HEK293 (cell line): ENCODE measurements around the gene IRX6.

Experiments
- CTCF ChIA-PET: fragments of 350-600 bp; formaldehyde crosslinking; extraction: SDS; loops from one replicate; lab custom pipeline; 2021; ENCODE audit warnings: antibody characterized with exemption; lab: Yijun Ruan, JAX
- POLR2A ChIA-PET: fragments of 300-600 bp; formaldehyde crosslinking; extraction: SDS; loops from one replicate; lab custom pipeline; 2020; ENCODE audit warnings: antibody characterized with exemption, inconsistent platforms; lab: Yijun Ruan, JAX
- H3K27ac ChIP-seq: fragments of 200-500 bp; sonication (Bioruptor generic); 2 replicates; pipeline ENCODE4 v1.5.1; 2014; ENCODE audit warnings: low read depth, low read length, control low read depth, inconsistent platforms; ENCODE audit errors: extremely low read depth
- H3K36me3 ChIP-seq, 2 experiments: fragments of 200-500 bp in 1 of 2; sonication (Bioruptor generic) in 1 of 2; 1 replicate in 1 of 2; 2 replicates in 1 of 2; pipeline ENCODE4 v1.5.1; 2014 to 2017; ENCODE audit warnings: inconsistent platforms in 2 of 2, low read length in 2 of 2; ENCODE audit not compliant: control insufficient read depth in 2 of 2, insufficient read depth in 1 of 2
- H3K4me1 ChIP-seq: fragments of 200-500 bp; sonication (Bioruptor generic); 2 replicates; pipeline ENCODE4 v1.5.1; 2014; ENCODE audit warnings: mild to moderate bottlenecking, low read length, inconsistent platforms; ENCODE audit not compliant: control insufficient read depth, insufficient read depth
- H3K4me3 ChIP-seq: 2 replicates; pipeline ENCODE4 v1.5.1; 2011; ENCODE audit warnings: low read depth, mild to moderate bottlenecking, control low read depth, low read length, moderate library complexity
- H3K9me3 ChIP-seq: fragments of 200-500 bp; sonication (Bioruptor generic); 2 replicates; pipeline ENCODE4 v1.5.1; 2014; ENCODE audit warnings: low read depth, low read length, inconsistent platforms; ENCODE audit not compliant: control insufficient read depth, insufficient read depth
- EGR2 ChIP-seq: fragments of 450-650 bp; formaldehyde crosslinking; IDR thresholded peaks from 2 replicates; pipeline ENCODE4 v1.5.1; 2016; ENCODE audit warnings: low read depth, missing biosample characterization, missing genetic modification characterization
- PATZ1 ChIP-seq: fragments of 450-650 bp; formaldehyde crosslinking; IDR thresholded peaks from 2 replicates; pipeline ENCODE4 v1.5.1; 2016; ENCODE audit warnings: missing biosample characterization, missing genetic modification characterization
- SCRT1 ChIP-seq: fragments of 450-650 bp; formaldehyde crosslinking; IDR thresholded peaks from 2 replicates; pipeline ENCODE4 v1.5.1; 2016; ENCODE audit warnings: missing biosample characterization, missing genetic modification characterization, borderline replicate concordance
- WT1 ChIP-seq: fragments of 450-650 bp; formaldehyde crosslinking; IDR thresholded peaks from 2 replicates; pipeline ENCODE4 v1.5.1; 2016; ENCODE audit warnings: missing biosample characterization, missing genetic modification characterization
- ZBTB48 ChIP-seq: fragments of 450-650 bp; formaldehyde crosslinking; IDR thresholded peaks from 2 replicates; pipeline ENCODE4 v1.5.1; 2016; ENCODE audit warnings: missing biosample characterization, missing genetic modification characterization
- ZFHX2 ChIP-seq: fragments of 450-650 bp; formaldehyde crosslinking; conservative IDR thresholded peaks from 2 replicates; pipeline ENCODE4 v1.5.1; 2016; ENCODE audit warnings: missing biosample characterization, missing genetic modification characterization
- ZNF366 ChIP-seq: fragments of 450-650 bp; formaldehyde crosslinking; conservative IDR thresholded peaks from 2 replicates; pipeline ENCODE4 v1.5.1; 2016; ENCODE audit warnings: missing biosample characterization, missing genetic modification characterization
- ZNF571 ChIP-seq: fragments of 450-650 bp; formaldehyde crosslinking; IDR thresholded peaks from 2 replicates; pipeline ENCODE4 v1.5.0; 2017; ENCODE audit warnings: missing biosample characterization, missing genetic modification characterization
- ZNF600 ChIP-seq: fragments of 450-650 bp; formaldehyde crosslinking; IDR thresholded peaks from 2 replicates; pipeline ENCODE4 v1.5.1; 2016; ENCODE audit warnings: missing biosample characterization, missing genetic modification characterization
- ZNF692 ChIP-seq: fragments of 450-650 bp; formaldehyde crosslinking; IDR thresholded peaks from 2 replicates; pipeline ENCODE4 v1.5.1; 2016; ENCODE audit warnings: missing biosample characterization, missing genetic modification characterization
- ZNF768 ChIP-seq: fragments of 450-650 bp; formaldehyde crosslinking; IDR thresholded peaks from 2 replicates; pipeline ENCODE4 v1.5.1; 2018; ENCODE audit warnings: missing biosample characterization, mild to moderate bottlenecking, missing genetic modification characterization
- TF ChIP-seq, protein P1 (sequence below): fragments of 450-650 bp; formaldehyde crosslinking; conservative IDR thresholded peaks from 2 replicates; pipeline ENCODE4 v1.5.1; 2016; ENCODE audit warnings: low read depth, missing biosample characterization, missing genetic modification characterization

Gene IRX6

GRCh38 chr16:55291847-55292246 lies 32.2 kb upstream of the IRX6 start:
- ChIA-PET POLR2A (no interaction called here), CTCF (no interaction called here)
- TF ChIP-seq EGR2 (tag by site-specific recombination) (peak; percentile 77), ZFHX2 (tag by site-specific recombination) (peak; percentile 76), ZNF692 (tag by site-specific recombination) (no peak), ZBTB48 (tag by site-specific recombination) (no peak), ZNF366 (no peak)
- TF ChIP-seq, protein P1, sequence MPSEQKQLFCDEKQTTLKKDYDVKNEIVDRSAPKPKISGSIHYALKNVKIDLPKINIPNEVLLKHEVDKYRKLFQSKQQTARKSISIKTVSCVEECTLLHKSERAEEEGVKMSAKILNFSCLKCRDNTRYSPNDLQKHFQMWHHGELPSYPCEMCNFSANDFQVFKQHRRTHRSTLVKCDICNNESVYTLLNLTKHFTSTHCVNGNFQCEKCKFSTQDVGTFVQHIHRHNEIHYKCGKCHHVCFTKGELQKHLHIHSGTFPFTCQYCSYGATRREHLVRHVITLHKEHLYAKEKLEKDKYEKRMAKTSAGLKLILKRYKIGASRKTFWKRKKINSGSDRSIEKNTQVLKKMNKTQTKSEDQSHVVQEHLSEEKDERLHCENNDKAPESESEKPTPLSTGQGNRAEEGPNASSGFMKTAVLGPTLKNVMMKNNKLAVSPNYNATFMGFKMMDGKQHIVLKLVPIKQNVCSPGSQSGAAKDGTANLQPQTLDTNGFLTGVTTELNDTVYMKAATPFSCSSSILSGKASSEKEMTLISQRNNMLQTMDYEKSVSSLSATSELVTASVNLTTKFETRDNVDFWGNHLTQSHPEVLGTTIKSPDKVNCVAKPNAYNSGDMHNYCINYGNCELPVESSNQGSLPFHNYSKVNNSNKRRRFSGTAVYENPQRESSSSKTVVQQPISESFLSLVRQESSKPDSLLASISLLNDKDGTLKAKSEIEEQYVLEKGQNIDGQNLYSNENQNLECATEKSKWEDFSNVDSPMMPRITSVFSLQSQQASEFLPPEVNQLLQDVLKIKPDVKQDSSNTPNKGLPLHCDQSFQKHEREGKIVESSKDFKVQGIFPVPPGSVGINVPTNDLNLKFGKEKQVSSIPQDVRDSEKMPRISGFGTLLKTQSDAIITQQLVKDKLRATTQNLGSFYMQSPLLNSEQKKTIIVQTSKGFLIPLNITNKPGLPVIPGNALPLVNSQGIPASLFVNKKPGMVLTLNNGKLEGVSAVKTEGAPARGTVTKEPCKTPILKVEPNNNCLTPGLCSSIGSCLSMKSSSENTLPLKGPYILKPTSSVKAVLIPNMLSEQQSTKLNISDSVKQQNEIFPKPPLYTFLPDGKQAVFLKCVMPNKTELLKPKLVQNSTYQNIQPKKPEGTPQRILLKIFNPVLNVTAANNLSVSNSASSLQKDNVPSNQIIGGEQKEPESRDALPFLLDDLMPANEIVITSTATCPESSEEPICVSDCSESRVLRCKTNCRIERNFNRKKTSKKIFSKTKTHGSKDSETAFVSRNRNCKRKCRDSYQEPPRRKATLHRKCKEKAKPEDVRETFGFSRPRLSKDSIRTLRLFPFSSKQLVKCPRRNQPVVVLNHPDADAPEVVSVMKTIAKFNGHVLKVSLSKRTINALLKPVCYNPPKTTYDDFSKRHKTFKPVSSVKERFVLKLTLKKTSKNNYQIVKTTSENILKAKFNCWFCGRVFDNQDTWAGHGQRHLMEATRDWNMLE (tag by site-specific recombination), result no peak
- H3K27ac ChIP-seq, result no peak overlapping the region
- H3K4me3 ChIP-seq, result no peak overlapping the region
- H3K4me1 ChIP-seq, result 0 out of 2 replicates have a peak, but pooled peaks cover 3% of the 10 kb centered on the region
- H3K36me3 ChIP-seq, result no peaks in the 10 kb centered on the region
- no peaks in the 10 kb centered on the region for H3K9me3 ChIP-seq

DNA sequence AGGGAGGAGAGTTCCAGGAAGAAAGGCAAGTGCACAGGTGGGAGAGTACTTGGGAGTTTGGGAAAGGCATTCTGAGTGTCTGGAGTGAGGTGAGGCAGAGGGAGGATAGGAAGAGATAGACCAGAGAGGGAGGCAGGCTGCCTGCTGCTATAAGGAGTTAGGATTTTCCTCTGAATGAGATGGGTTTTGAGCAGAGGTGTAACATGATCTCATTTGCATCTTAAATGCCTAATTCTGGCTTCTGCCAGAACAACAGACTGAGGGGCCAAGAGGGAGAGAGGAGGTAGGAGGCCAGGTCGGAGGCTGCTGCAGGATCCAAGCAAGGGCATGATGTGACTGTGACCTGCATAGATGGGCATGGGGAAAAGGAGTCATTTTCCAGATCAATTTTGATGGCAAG lies 31.5 kb upstream of the IRX6 start:
- Histone ChIP-seq H3K27ac (no peak overlapping the region), H3K4me1 (0 out of 2 replicates have a peak, but pooled peaks cover 3% of the 10 kb centered on the region), H3K4me3 (no peak overlapping the region), H3K36me3 (no peaks in the 10 kb centered on the region), H3K9me3 (no peaks in the 10 kb centered on the region)
- CTCF ChIA-PET, result no interaction called here
- peak; percentile 60; the same call in 1 of the 2 replicates for TF ChIP-seq ZNF600
- TF ChIP-seq SCRT1 (tag by site-specific recombination), result no peak
- TF ChIP-seq PATZ1 (tag by site-specific recombination), result no peak
- peak; percentile 62 for TF ChIP-seq WT1 (tag by site-specific recombination)
- TF ChIP-seq, all 188 proteins: peak for 2
- POLR2A ChIA-PET, result no interaction called here

DNA sequence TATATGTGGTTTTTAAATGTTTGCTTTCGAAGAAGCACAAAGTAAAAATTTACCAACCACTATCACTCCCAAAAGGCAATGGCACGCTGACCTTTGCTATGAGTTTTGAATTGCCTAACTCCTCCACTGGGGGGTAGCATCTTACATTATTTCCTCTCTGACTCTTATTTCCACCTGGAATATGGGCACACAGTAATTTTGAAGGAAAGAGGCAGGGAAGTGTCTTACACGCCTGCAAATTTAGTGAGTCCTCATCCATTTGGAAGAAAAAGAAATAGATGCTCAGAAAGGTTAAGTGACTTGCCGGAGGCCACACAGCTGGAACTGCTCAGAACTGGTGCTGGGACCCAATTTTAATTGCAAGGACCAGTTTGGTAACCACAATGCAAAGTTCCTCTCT lies 29.9 kb upstream of the IRX6 start:
- H3K4me3 ChIP-seq, result no peak overlapping the region
- ChIA-PET CTCF (interaction anchor here (1.3 kb wide), 1 partner anchor 36 kb away, joined by 3 read pairs; no protein-coding TSS in a partner anchor), POLR2A (no interaction called here)

More for the DNA sequence above, 29.9 kb upstream of the IRX6 start:
- H3K36me3 ChIP-seq, result no peaks in the 10 kb centered on the region
- 0 out of 2 replicates have a peak, but pooled peaks have one; percentile 57 for TF ChIP-seq ZNF768 (tag by site-specific recombination)
- no peak for TF ChIP-seq ZNF571
- no peaks in the 10 kb centered on the region for H3K9me3 ChIP-seq
- no peak overlapping the region for H3K27ac ChIP-seq
- H3K4me1 ChIP-seq, result 0 out of 2 replicates have a peak, but pooled peaks cover 3% of the 10 kb centered on the region
